Erythroblast (primary cell): ENCODE results near the gene DNASE1L2.
"Not testable (repeated sequence)": the region's sequence is repeated elsewhere in the genome, so short reads cannot be mapped to it uniquely, and the experiment has no call there.

Source experiments
- DNase-seq, 2 experiments: peaks; one replicate each; lab custom pipeline; 2025; lab: John Stamatoyannopoulos, UW
- GATA1 ChIP-seq: IDR thresholded peaks from 2 replicates; pipeline ENCODE4 v1.6.1; 2011; ENCODE audit warnings: low read depth, mild to moderate bottlenecking, control low read depth, low read length, moderate library complexity
- POLR2A ChIP-seq: IDR thresholded peaks from 2 replicates; pipeline ENCODE4 v1.6.1; 2011; ENCODE audit warnings: mild to moderate bottlenecking, low read length

Gene DNASE1L2

GRCh38 chr16:2246301-2246885, 10.1 kb downstream of the DNASE1L2 start:
- TF ChIP-seq GATA1 (no peak), POLR2A (no peak)
- no peak for DNase-seq

GRCh38 chr16:2250652-2251295, 14.5 kb downstream of the DNASE1L2 start:
- TF ChIP-seq GATA1 (no peak), POLR2A (no peak)
- DNase-seq = peak; percentile 74 to 81

- peak; percentile 97 to 98 for DNase-seq
- TF ChIP-seq POLR2A (peak; percentile 80), GATA1 (no peak)
These were observed 15.3 kb downstream of the DNASE1L2 start, which contains the start of gene ECI1 for GRCh38 chr16:2251296-2252111. Gene ECI1 (minus strand): TSS chr16:2251587. CDS start chr16:2251566, 21 bp downstream.

GRCh38 chr16:2252806-2253148, 16.5 kb downstream of the DNASE1L2 start:
- TF ChIP-seq POLR2A (no peak), GATA1 (no peak)
- no peak for DNase-seq

- DNase-seq = no peak
These were observed 17.0 kb downstream of the DNASE1L2 start for GRCh38 chr16:2253293-2253692.

GRCh38 chr16:2256531-2257140, 20.4 kb downstream of the DNASE1L2 start:
- no peak for DNase-seq
- TF ChIP-seq GATA1 (no peak), POLR2A (no peak)

More at GRCh38 chr16:2253293-2253692, 17.0 kb downstream of the DNASE1L2 start:
- no peak for TF ChIP-seq GATA1
- TF ChIP-seq POLR2A = no peak

- TF ChIP-seq GATA1 (no peak), POLR2A (no peak)
- no peak for DNase-seq
These were observed 21.5 kb downstream of the DNASE1L2 start for GRCh38 chr16:2257726-2258125.

GRCh38 chr16:2258530-2258929, 22.3 kb downstream of the DNASE1L2 start:
- DNase-seq = not testable (repeated sequence)

GRCh38 chr16:2260250-2260649, 24.0 kb downstream of the DNASE1L2 start:
- no peak for DNase-seq
- TF ChIP-seq GATA1 = no peak
- no peak for TF ChIP-seq POLR2A

- not testable (repeated sequence) for DNase-seq
These were observed 26.8 kb downstream of the DNASE1L2 start for GRCh38 chr16:2263026-2263425.

GRCh38 chr16:2266887-2267286, 30.6 kb downstream of the DNASE1L2 start:
- peak; percentile 45 to 50 for DNase-seq

GRCh38 chr16:2267505-2267912, 31.3 kb downstream of the DNASE1L2 start:
- not testable (repeated sequence) for DNase-seq

GRCh38 chr16:2267913-2268666, 31.8 kb downstream of the DNASE1L2 start, which contains the start of gene RNPS1:
Gene RNPS1 (minus strand): TSS chr16:2268126. CDS start chr16:2264643, 3,483 bp downstream.
- TF ChIP-seq GATA1 (no peak), POLR2A (peak; percentile 98)
- peak; percentile 97 to 99 for DNase-seq

GRCh38 chr16:2270070-2270462, 33.8 kb downstream of the DNASE1L2 start:
- no peak for DNase-seq
- no peak for TF ChIP-seq GATA1
- TF ChIP-seq POLR2A = no peak
